ENCODE data around the gene CPE.

DNA sequence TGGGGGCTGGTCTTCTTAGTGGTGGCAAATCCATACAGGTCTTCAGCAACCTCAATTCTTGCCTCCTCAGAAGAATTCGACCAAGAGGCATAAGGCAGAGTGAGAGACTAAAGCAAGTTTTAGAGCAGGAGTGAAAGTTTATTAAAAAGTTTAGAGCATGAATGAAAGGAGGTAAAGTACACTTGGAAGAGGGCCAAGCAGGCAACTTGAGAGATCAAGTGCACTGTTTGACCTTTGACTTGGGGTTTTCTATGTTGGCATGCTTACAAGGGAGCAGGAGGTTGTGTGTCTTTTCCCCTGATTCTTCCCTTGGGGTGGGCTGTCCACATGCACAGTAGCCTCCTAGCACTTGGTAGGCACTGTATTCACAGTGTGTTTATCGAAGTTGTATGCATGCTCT is 91.2 kb downstream of the CPE start:
- TF ChIP-seq POLR2AphosphoS5 (IDR thresholded peaks at IDR 0.05; ENCODE audit: low read depth, low read length) = no peak
- no peak for TF ChIP-seq REST (IDR thresholded peaks at IDR 0.05; ENCODE audit: insufficient read depth in 1 of 2, low read depth in 2 of 2, low read length in 2 of 2)
- no peak for TF ChIP-seq SIN3A (IDR thresholded peaks at IDR 0.05; ENCODE audit: borderline replicate concordance, insufficient read depth, low read length)

Data from PFSK-1 (cell line).